ENCODE data around the gene SPOCK1.

SPOCK1 gene

DNA sequence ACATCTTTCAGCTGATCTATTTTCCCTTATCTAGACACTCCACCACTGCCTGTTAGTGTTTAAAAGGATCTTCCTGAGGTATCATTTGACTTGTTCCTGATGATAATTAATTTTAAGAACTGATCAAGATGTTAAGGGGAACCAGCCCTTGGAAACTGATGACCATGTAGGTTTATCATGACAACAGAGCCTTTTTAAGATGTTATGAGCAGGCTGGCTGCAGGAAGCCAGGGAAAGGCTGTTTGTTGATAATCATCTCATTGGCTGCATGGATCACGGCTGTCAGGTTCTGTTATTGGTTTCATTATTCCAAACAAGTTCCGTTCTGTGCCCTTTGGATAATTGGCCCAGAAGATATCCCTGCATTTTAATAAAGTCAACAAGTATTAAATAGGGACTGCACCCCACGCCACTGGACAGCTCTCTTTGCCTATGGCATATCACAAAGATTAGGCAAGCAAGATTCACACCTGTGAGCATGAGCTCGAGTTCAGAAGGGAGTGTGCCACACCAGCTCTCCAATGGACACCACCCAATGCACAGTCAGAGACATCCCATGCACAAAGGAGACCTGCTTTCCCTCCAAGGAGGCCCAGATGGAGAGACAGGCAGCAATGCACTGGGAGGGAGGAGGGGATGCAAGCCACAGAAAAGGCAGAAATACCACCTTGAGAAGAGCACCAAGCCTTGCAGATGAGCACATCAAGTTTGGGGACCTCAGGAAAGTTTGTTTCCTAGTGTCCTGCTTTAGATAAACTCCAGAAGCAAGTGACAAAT is 88.7 kb downstream of the SPOCK1 start:
- no peak overlapping the region for H3K4me3 ChIP-seq (IDR thresholded peaks at IDR 0.05; ENCODE audit: insufficient read depth, low read depth, low read length)

DNA sequence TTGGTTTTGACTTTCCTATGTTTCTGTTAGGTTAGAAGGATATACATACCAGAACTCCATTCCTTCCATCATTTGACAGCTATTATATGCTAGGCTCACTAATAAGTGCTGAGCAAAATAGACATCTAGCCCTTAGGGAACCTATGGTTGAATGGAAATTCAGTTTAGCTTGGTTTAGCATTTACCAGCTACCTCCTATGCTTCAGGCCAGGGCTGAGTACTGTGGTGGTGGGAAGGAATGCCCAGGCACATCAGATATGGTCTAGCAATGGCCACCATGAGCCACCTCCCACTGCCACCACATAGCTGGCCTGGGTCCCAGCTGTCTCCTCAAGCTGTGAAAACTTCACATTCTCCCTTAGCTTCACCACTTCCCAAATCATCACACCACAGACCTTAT is 89.4 kb downstream of the SPOCK1 start:
- Histone ChIP-seq H3K4me1 (ENCODE audit: low read depth, poor library complexity, severe bottlenecking) (no peaks in the 10 kb centered on the region), H3K9ac (no peak overlapping the region), H3K4me2 (no peak overlapping the region), H2AFZ (ENCODE audit: low read depth) (no peak overlapping the region), H3K79me2 (ENCODE audit: insufficient read depth, low read depth) (no peaks in the 10 kb centered on the region), H3K27ac (no peak overlapping the region), H4K20me1 (ENCODE audit: insufficient read depth) (no peaks in the 10 kb centered on the region), H3K36me3 (ENCODE audit: insufficient read depth) (no peaks in the 10 kb centered on the region), H3K27me3 (ENCODE audit: insufficient read depth, low read depth) (no peaks in the 10 kb centered on the region), H3K4me3 (IDR thresholded peaks at IDR 0.05; ENCODE audit: insufficient read depth, low read depth, low read length) (no peak overlapping the region)
- TF ChIP-seq, protein P1, sequence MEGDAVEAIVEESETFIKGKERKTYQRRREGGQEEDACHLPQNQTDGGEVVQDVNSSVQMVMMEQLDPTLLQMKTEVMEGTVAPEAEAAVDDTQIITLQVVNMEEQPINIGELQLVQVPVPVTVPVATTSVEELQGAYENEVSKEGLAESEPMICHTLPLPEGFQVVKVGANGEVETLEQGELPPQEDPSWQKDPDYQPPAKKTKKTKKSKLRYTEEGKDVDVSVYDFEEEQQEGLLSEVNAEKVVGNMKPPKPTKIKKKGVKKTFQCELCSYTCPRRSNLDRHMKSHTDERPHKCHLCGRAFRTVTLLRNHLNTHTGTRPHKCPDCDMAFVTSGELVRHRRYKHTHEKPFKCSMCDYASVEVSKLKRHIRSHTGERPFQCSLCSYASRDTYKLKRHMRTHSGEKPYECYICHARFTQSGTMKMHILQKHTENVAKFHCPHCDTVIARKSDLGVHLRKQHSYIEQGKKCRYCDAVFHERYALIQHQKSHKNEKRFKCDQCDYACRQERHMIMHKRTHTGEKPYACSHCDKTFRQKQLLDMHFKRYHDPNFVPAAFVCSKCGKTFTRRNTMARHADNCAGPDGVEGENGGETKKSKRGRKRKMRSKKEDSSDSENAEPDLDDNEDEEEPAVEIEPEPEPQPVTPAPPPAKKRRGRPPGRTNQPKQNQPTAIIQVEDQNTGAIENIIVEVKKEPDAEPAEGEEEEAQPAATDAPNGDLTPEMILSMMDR (conservative IDR thresholded peaks at IDR 0.05; ENCODE audit: low read depth, low read length) = no peak

More for the DNA sequence above, 88.7 kb downstream of the SPOCK1 start:
- Histone ChIP-seq H3K4me2 (no peak overlapping the region), H3K36me3 (ENCODE audit: insufficient read depth) (no peaks in the 10 kb centered on the region), H2AFZ (ENCODE audit: low read depth) (no peak overlapping the region), H3K27me3 (ENCODE audit: insufficient read depth, low read depth) (no peaks in the 10 kb centered on the region), H3K4me1 (ENCODE audit: low read depth, poor library complexity, severe bottlenecking) (no peaks in the 10 kb centered on the region), H4K20me1 (ENCODE audit: insufficient read depth) (no peaks in the 10 kb centered on the region), H3K27ac (no peak overlapping the region), H3K79me2 (ENCODE audit: insufficient read depth, low read depth) (no peaks in the 10 kb centered on the region), H3K9ac (no peak overlapping the region)
- TF ChIP-seq, protein P1 (conservative IDR thresholded peaks at IDR 0.05; ENCODE audit: low read depth, low read length) = no peak

- no peak overlapping the region for H3K4me2 ChIP-seq
- H2AFZ ChIP-seq (ENCODE audit: low read depth) = no peak overlapping the region
- H3K36me3 ChIP-seq (ENCODE audit: insufficient read depth) = no peaks in the 10 kb centered on the region
- H3K27me3 ChIP-seq (ENCODE audit: insufficient read depth, low read depth) = no peaks in the 10 kb centered on the region
- H3K4me3 ChIP-seq (IDR thresholded peaks at IDR 0.05; ENCODE audit: insufficient read depth, low read depth, low read length) = no peak overlapping the region
- no peak overlapping the region for H3K9ac ChIP-seq
- no peaks in the 10 kb centered on the region for H4K20me1 ChIP-seq (ENCODE audit: insufficient read depth)
- no peaks in the 10 kb centered on the region for H3K79me2 ChIP-seq (ENCODE audit: insufficient read depth, low read depth)
- H3K4me1 ChIP-seq (ENCODE audit: low read depth, poor library complexity, severe bottlenecking) = peaks cover 3% of the 10 kb centered on the region
- H3K27ac ChIP-seq = no peak overlapping the region
- TF ChIP-seq, protein P1 (conservative IDR thresholded peaks at IDR 0.05; ENCODE audit: low read depth, low read length) = no peak
Observed at GRCh38 chr5:137407090-137407489, 92.0 kb downstream of the SPOCK1 start.

DNA sequence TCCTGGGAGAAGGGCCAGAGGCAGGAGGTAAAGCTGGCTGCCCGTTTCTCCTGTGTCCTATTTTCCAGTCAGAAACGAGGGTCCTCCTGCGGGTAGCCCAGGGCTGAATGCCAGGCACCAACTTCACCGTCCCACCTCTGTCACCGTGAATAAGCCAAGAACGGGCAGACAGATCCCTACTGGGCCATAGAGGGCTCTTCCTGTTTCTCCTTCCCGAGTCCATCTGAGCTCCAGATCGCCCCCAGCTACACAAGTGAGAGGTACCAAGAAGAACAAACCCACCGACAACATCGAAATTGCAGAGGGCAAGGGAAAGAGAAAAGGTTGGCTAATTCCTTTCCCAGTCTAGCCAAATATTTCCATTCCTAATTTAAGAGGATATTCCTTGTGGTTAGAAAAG is 93.7 kb downstream of the SPOCK1 start:
- peaks cover 7% of the 10 kb centered on the region for H3K4me1 ChIP-seq (ENCODE audit: low read depth, poor library complexity, severe bottlenecking)
- no peaks in the 10 kb centered on the region for H3K79me2 ChIP-seq (ENCODE audit: insufficient read depth, low read depth)
- H3K4me2 ChIP-seq = no peak overlapping the region
- no peak overlapping the region for H3K27ac ChIP-seq
- H2AFZ ChIP-seq (ENCODE audit: low read depth) = no peak overlapping the region
- no peaks in the 10 kb centered on the region for H4K20me1 ChIP-seq (ENCODE audit: insufficient read depth)
- no peaks in the 10 kb centered on the region for H3K27me3 ChIP-seq (ENCODE audit: insufficient read depth, low read depth)
- H3K9ac ChIP-seq = no peak overlapping the region
- no peaks in the 10 kb centered on the region for H3K36me3 ChIP-seq (ENCODE audit: insufficient read depth)
- TF ChIP-seq, protein P1 (conservative IDR thresholded peaks at IDR 0.05; ENCODE audit: low read depth, low read length) = no peak
- no peak overlapping the region for H3K4me3 ChIP-seq (IDR thresholded peaks at IDR 0.05; ENCODE audit: insufficient read depth, low read depth, low read length)
